Astrocyte of the cerebellum (primary cell): ENCODE measurements around the gene PLXDC1.

ENCODE experiments used
- DNase-seq: peaks from one replicate; pipeline ENCODE4 v3.0.0-alpha.2; 2011; ENCODE audit warnings: low read depth
- H3K4me3 ChIP-seq: 2 replicates; pipeline ENCODE4 v1.5.1; 2011; ENCODE audit warnings: mild to moderate bottlenecking, low read depth, low read length, moderate library complexity
- in situ Hi-C: cut with HindIII; loops from 2 replicates; pipeline ENCODE4 v1.10.0; 2017; ENCODE audit warnings: low sequenced_read_pairs
- TF ChIP-seq, protein P1 (sequence below): IDR thresholded peaks from 2 replicates; pipeline ENCODE4 v1.5.1; 2012; ENCODE audit warnings: low read length, low read depth, moderate library complexity, mild to moderate bottlenecking; ENCODE audit errors: missing control alignments

PLXDC1 gene

DNA sequence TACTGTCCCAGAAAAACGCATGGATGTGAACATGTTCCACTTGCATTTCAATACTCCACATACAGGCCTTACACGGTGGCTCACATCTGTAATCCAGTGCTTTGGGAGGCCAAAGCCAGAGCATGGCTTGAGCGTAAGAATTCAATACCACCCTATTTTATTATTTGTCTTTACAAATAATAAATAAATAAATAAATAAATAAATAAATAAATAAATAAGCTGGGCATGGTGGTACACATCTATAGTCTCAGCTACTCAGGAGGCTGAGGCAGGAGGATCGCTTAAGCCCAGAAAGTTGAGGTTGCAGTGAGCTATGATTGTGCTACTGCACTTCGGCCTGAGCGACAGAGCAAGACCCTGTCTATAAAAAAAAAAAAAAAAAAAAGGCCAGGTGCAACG, 53.9 kb downstream of the PLXDC1 start:
- DNase-seq: no peak
- TF ChIP-seq, protein P1, sequence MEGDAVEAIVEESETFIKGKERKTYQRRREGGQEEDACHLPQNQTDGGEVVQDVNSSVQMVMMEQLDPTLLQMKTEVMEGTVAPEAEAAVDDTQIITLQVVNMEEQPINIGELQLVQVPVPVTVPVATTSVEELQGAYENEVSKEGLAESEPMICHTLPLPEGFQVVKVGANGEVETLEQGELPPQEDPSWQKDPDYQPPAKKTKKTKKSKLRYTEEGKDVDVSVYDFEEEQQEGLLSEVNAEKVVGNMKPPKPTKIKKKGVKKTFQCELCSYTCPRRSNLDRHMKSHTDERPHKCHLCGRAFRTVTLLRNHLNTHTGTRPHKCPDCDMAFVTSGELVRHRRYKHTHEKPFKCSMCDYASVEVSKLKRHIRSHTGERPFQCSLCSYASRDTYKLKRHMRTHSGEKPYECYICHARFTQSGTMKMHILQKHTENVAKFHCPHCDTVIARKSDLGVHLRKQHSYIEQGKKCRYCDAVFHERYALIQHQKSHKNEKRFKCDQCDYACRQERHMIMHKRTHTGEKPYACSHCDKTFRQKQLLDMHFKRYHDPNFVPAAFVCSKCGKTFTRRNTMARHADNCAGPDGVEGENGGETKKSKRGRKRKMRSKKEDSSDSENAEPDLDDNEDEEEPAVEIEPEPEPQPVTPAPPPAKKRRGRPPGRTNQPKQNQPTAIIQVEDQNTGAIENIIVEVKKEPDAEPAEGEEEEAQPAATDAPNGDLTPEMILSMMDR: no peak
- in situ Hi-C loops: no loop called here
- no peak overlapping the region for H3K4me3 ChIP-seq

DNA sequence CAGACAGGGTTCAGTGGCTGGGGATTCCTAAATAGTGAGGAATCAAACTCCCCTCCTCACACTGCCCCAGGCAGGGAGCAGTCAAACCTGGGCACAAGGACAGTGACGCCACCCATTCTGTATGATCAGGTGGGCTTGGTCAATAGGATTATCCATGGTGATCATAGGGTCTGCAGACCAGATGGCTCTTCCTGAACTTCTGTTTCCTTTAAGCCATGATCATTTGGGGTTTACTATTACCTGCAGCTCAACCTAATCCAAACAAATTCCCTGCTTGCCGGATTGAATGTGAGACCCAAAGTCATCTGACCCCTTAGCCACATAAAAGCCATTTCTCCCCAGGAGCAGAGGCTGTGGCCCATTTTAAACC, 54.3 kb downstream of the PLXDC1 start:
- DNase-seq: no peak
- in situ Hi-C loops: no loop called here
- TF ChIP-seq, protein P1: no peak
- no peak overlapping the region for H3K4me3 ChIP-seq

- DNase-seq: no peak
- in situ Hi-C loops: no loop called here
- TF ChIP-seq, protein P1: no peak
- no peak overlapping the region for H3K4me3 ChIP-seq
Measured at GRCh38 chr17:39096508-39097149, 54.8 kb downstream of the PLXDC1 start.

- TF ChIP-seq, protein P1: no peak
- in situ Hi-C loops: no loop called here
- no peak overlapping the region for H3K4me3 ChIP-seq
- no peak for DNase-seq
Measured at GRCh38 chr17:39095309-39095686, 56.1 kb downstream of the PLXDC1 start.

DNA sequence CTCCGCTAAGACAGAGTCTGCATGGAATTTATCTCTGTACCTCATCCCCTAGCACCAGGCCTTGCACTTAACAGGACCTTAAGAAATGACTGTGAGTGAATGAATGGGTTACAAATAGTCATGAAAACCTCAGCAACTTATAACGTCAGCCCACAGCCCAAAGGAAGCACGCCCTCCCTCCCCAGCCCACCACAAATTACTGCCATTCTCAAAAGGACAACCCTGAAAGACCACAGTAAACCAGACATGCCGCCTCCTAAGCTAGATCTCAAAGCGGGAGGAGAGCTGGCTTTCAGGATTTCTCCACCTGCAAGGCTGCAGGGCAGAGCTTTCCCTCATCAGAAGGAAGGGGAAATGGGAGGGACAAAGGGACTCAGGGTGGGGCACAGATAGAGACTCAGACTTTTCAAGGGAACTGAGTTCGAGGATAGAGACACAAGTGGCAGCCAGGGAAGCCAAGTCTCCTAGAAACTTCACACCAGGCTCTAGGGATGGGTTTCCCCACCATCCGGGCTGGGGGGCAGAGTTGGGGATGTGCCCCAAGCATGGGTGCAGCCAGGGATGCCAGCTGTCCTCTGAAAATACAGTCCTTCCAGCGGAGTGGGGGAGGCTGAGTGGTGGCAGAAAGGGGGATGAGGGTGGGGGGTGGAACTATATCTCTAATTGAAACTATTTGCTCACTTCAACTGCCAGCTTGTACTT, 56.7 kb downstream of the PLXDC1 start:
- TF ChIP-seq, protein P1: no peak
- no peak overlapping the region for H3K4me3 ChIP-seq
- in situ Hi-C loops: no loop called here
- DNase-seq: no peak

DNA sequence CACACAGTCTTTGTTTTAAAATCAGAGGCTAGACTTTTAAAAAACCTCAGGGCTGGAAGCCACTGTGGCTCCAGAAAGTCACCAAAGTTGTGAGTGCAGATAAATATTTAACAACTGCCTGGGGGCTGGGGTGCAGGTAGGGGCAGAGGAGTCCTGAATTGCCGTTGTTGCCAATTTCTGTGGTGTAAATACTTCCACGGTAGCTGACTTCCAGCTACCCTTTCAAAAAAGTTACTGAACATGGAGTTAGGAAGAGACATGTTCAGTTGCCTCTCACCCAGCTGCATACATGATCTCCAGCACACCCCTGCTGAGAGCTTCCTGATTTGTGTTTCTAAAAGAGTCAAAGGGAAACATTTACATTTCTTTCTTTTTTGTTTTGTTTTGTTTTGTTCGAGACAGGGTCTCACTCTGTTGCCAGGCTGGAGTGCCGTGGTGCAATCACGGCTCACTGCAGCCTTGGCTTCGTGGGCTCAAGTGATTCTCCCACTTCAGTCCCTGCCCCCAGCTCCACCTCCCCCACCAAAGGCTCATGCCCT, 58.7 kb downstream of the PLXDC1 start:
- DNase-seq: no peak
- in situ Hi-C loops: no loop called here
- TF ChIP-seq, protein P1: no peak
- no peak overlapping the region for H3K4me3 ChIP-seq
